Smooth muscle cell (in vitro differentiated cells): ENCODE data around the gene RAB3D. TPM values are rescaled to one million over a fixed set of nuclear protein-coding genes. Genes with fewer than 3 reads are reported as not detected.

Experiments used
- DNase-seq: peaks from one replicate; lab custom pipeline; 2025; ENCODE audit not compliant: unreplicated experiment; lab: John Stamatoyannopoulos, UW
- H2AFZ ChIP-seq: fragments of 200-600 bp; sonication (generic); 2 replicates; pipeline ENCODE4 v1.6.0; 2016; ENCODE audit warnings: antibody characterized with exemption, low read depth, mild to moderate bottlenecking
- H3F3A ChIP-seq: fragments of 200-600 bp; sonication (generic); 2 replicates; pipeline ENCODE4 v1.6.0; 2017; ENCODE audit warnings: antibody characterized with exemption, low read depth
- H3K27ac ChIP-seq: fragments of 200-600 bp; sonication (generic); 2 replicates; pipeline ENCODE4 v1.5.1; 2016; ENCODE audit warnings: low read depth, mild to moderate bottlenecking
- H3K27me3 ChIP-seq: fragments of 200-600 bp; sonication (generic); 2 replicates; pipeline ENCODE4 v1.6.1; 2016; ENCODE audit warnings: low read depth, mild to moderate bottlenecking
- H3K36me3 ChIP-seq: fragments of 200-600 bp; sonication (generic); 2 replicates; pipeline ENCODE4 v1.5.1; 2016; ENCODE audit warnings: low read depth
- H3K4me1 ChIP-seq: fragments of 200-600 bp; sonication (generic); 2 replicates; pipeline ENCODE4 v1.5.1; 2016; ENCODE audit warnings: low read depth
- H3K4me2 ChIP-seq: fragments of 200-600 bp; sonication (generic); 2 replicates; pipeline ENCODE4 v1.6.0; 2016; ENCODE audit warnings: mild to moderate bottlenecking
- H3K4me3 ChIP-seq: fragments of 200-600 bp; sonication (generic); 2 replicates; pipeline ENCODE4 v1.5.1; 2016; ENCODE audit warnings: mild to moderate bottlenecking
- H3K79me2 ChIP-seq: fragments of 200-600 bp; sonication (generic); 2 replicates; pipeline ENCODE4 v1.6.0; 2016; ENCODE audit warnings: low read depth, mild to moderate bottlenecking
- H3K9ac ChIP-seq: fragments of 200-600 bp; sonication (generic); 2 replicates; pipeline ENCODE4 v1.6.0; 2016; ENCODE audit warnings: low read depth
- H3K9me3 ChIP-seq: fragments of 200-600 bp; sonication (generic); replicated peaks from 2 replicates; pipeline ENCODE4 v1.5.1; 2016; ENCODE audit warnings: low read depth
- H4K20me1 ChIP-seq: fragments of 200-600 bp; sonication (generic); 2 replicates; pipeline ENCODE4 v1.6.0; 2016; ENCODE audit warnings: low read depth
- WGBS: methylation state at CpG from one replicate; pipeline ENCODE4 v1.1.7; 2016; ENCODE audit warnings: low lambda C conversion rate; 5-methylcytosine and 5-hydroxymethylcytosine counted together
- polyA plus RNA-seq: library from polyadenylated mRNA; unstranded; fragments of >200 nt; fragmentation: Nextera tagmentation; extraction: Ambion mirVana; gene quantifications from 2 replicates; pipeline ENCODE4 v1.2.1, GENCODE V29; 2016
- total RNA-seq: library from RNA; depleted of rRNA; stranded (reverse); fragments of >200 nt; gene quantifications from 2 replicates; pipeline ENCODE4 v1.2.3, GENCODE V29; 2014
- TF ChIP-seq, protein P1 (sequence below): fragments of 200-600 bp; sonication (generic); IDR thresholded peaks from 2 replicates; pipeline ENCODE4 v1.5.1; 2017; ENCODE audit warnings: borderline replicate concordance, mild to moderate bottlenecking, antibody characterized with exemption; ENCODE audit not compliant: insufficient read depth, poor library complexity, severe bottlenecking

RAB3D gene
- total and polyA plus RNA-seq, 2 experiments from 2014 or later = 7.3 to 11.0 TPM

DNA sequence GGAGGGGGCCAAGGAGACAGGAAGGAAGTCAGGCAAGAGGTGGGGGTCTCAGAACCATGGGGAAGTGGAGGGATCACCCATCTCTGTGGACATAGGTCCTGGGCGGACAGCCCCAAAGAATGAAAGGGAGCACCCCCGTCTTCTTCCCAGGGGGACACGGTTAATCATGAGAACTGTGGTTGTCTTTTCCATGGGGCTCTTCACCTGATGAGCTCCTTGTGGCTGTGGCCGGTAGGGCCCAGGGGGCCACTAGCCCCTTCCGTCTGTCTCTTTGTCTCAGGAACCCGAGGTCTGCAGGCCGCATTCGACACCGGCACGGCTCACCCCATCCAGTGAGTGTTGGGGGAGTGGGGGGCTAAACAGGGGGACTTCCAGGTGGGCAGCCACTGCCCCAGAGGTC lies 24.4 kb upstream of the RAB3D start:
- DNase-seq = no peak
- H3K79me2 ChIP-seq = no peaks in the 10 kb centered on the region
- H3K27me3 ChIP-seq = no peaks in the 10 kb centered on the region
- no peak overlapping the region for H3K9ac ChIP-seq
- H2AFZ ChIP-seq = no peak overlapping the region
- peaks cover 5% of the 10 kb centered on the region for H3K4me1 ChIP-seq
- H3K36me3 ChIP-seq = no peaks in the 10 kb centered on the region
- H3K4me3 ChIP-seq = no peak overlapping the region
- WGBS = 93% methylated on average over 10 of the region's 10 CpGs
- TF ChIP-seq, protein P1, sequence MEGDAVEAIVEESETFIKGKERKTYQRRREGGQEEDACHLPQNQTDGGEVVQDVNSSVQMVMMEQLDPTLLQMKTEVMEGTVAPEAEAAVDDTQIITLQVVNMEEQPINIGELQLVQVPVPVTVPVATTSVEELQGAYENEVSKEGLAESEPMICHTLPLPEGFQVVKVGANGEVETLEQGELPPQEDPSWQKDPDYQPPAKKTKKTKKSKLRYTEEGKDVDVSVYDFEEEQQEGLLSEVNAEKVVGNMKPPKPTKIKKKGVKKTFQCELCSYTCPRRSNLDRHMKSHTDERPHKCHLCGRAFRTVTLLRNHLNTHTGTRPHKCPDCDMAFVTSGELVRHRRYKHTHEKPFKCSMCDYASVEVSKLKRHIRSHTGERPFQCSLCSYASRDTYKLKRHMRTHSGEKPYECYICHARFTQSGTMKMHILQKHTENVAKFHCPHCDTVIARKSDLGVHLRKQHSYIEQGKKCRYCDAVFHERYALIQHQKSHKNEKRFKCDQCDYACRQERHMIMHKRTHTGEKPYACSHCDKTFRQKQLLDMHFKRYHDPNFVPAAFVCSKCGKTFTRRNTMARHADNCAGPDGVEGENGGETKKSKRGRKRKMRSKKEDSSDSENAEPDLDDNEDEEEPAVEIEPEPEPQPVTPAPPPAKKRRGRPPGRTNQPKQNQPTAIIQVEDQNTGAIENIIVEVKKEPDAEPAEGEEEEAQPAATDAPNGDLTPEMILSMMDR = no peak
- H3F3A ChIP-seq = no peaks in the 10 kb centered on the region
- no peak overlapping the region for H3K4me2 ChIP-seq
- no peaks in the 10 kb centered on the region for H3K9me3 ChIP-seq
- no peak overlapping the region for H3K27ac ChIP-seq
- peaks cover 34% of the 10 kb centered on the region for H4K20me1 ChIP-seq

DNA sequence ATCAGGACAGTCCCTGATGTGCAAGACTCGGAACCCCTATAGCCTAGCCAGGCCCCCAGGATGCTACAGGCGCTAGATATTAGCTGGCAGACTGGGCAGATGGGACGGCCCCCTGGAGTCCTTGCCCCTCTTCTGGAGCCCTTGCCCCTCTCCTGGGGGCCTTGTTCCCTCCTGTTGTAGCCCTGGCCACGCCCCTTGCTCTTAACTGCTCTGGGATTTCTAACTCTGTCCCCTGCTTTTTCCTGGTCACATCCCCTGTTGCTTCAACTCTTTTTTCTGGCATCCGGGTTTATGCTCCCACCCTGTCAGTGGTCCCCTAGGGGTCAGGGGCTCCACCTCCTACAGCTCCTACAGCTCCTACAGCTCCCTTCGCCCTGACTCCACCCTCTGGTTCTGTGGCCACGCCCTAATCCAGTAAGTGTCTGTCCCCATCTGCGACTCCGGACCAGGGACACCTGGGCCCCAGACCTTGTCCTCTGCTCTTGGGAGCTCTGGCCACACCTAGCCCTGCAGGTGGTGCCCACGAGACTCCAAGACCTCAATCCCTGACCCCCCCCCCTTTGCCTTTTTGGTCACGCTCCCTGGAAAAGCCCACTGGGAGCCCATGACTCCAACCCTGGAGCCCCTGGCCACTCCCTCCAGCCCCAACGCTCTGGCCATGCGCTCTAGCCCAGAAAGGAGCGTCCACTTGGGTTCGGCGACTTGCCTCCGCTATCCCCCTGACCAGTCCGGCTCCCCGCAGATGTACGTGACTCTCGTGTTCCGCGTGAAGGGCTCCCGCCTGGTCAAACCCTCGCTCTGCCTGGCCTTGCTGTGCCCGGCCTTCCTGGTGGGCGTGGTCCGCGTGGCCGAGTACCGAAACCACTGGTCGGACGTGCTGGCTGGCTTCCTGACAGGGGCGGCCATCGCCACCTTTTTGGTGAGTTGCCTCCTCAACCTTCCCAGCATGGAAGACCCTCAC lies 22.6 kb upstream of the RAB3D start:
- Histone ChIP-seq H3K4me1 (peaks cover 5% of the 10 kb centered on the region), H3K36me3 (no peaks in the 10 kb centered on the region), H3F3A (no peaks in the 10 kb centered on the region), H3K9ac (no peak overlapping the region), H3K4me3 (no peak overlapping the region), H3K4me2 (no peak overlapping the region), H2AFZ (no peak overlapping the region), H3K9me3 (no peaks in the 10 kb centered on the region), H3K79me2 (no peaks in the 10 kb centered on the region), H4K20me1 (peaks cover 39% of the 10 kb centered on the region), H3K27me3 (no peaks in the 10 kb centered on the region), H3K27ac (no peak overlapping the region)
- TF ChIP-seq, protein P1 = no peak
- WGBS = 57% methylated on average over 35 of the region's 35 CpGs
- DNase-seq = no peak

DNA sequence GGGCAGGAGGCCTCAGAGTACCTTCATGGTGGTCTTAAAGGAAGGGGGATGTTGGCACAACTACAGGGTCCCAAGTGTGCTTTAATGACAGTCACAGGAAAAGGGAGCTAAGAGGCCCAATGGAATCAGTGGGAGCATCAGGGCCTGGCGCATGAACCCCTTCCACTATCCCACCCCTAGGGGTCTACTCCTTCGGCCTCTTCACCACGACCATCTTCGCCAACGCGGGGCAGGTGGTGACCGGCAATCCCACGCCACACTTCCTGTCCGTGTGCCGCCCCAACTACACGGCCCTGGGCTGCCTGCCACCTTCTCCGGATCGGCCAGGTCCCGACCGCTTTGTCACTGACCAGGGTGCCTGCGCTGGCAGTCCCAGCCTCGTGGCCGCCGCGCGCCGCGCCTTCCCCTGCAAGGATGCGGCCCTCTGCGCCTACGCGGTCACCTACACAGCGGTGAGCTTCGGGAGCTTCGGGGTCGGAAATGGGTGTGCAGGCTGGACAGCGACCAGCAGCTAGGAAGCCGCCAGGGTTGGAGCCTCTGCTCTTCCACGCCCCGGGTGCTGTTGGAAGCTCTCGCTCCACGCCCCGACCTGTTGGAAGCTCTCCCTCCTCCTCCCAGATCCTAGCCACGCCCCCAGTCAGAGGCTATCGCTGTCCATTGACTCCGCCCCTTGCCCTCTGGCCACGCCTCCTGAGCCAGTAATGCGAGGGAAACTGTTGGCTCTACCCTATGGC lies 21.7 kb upstream of the RAB3D start:
- Histone ChIP-seq H2AFZ (no peak overlapping the region), H3K9me3 (no peaks in the 10 kb centered on the region), H4K20me1 (peaks cover 47% of the 10 kb centered on the region), H3K79me2 (no peaks in the 10 kb centered on the region), H3K27ac (no peak overlapping the region), H3K9ac (no peak overlapping the region), H3K4me1 (peaks cover 5% of the 10 kb centered on the region), H3K36me3 (no peaks in the 10 kb centered on the region), H3K27me3 (no peaks in the 10 kb centered on the region), H3F3A (no peaks in the 10 kb centered on the region), H3K4me3 (no peak overlapping the region), H3K4me2 (peak overlapping the region; percentile 22)
- TF ChIP-seq, protein P1 = no peak
- no peak for DNase-seq
- WGBS = 31% methylated on average over 43 of the region's 43 CpGs
